Gastrocnemius medialis (tissue), 4 donors: ENCODE measurements around the gene ZFYVE28.

Experiments
- POLR2A ChIP-seq, 2 donors: fragments of 450-650 bp; IDR thresholded peaks; one replicate each; pipeline ENCODE4 v1.6.1; 2017; ENCODE audit warnings: antibody characterized with exemption in 2 of 2, mild to moderate bottlenecking in 2 of 2, moderate library complexity in 2 of 2
- TF ChIP-seq, protein P1 (sequence below), 5 experiments: fragments of 450-650 bp in 3 of 5; fragments of 200-600 bp in 2 of 5; sonication (generic) in 2 of 5; IDR thresholded peaks in 4 of 5; conservative IDR thresholded peaks in 1 of 5; 1 replicate in 4 of 5; 2 replicates in 1 of 5; pipeline ENCODE4 v1.5.1; 2016 to 2019; ENCODE audit warnings: antibody characterized with exemption in 5 of 5, mild to moderate bottlenecking in 3 of 5, moderate library complexity in 3 of 5

DNA sequence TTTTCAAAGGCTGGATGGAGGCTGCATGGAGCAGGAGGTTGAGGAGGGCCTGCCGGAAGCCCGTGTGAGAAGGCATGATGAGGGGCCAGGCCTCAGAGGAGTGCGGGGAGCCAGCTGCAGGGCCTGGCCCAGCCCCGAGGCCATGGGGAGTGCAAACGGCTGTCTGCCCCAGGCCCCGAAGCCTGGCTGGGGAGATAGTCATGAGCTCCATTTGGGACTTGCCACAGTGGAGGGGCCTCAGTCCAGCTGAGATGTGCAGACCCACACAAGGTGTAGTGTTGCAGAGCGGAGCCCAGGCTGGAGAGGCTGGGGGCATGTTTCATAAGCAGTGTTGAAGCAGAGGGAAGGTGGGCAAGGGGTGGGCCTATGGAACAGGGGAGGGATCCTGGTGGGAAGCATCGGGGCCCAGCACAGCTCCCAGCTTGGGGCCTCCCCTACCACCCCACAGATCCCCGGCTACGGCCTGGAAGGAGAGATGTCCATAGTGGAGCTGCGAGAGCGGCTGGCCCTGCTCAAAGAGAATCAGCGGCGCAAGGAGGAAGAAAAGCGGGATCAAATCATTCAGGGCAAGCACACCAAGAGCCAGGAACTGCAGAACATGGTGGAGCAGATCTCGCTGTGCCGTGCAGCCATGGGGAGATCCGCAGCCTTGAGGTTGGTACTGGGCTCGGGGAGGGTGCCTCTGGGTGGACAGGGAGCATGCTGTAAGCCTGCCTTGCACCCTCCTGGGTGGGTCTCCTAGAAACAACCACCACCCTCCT, 41.3 kb upstream of the ZFYVE28 start:
- TF ChIP-seq, protein P1, sequence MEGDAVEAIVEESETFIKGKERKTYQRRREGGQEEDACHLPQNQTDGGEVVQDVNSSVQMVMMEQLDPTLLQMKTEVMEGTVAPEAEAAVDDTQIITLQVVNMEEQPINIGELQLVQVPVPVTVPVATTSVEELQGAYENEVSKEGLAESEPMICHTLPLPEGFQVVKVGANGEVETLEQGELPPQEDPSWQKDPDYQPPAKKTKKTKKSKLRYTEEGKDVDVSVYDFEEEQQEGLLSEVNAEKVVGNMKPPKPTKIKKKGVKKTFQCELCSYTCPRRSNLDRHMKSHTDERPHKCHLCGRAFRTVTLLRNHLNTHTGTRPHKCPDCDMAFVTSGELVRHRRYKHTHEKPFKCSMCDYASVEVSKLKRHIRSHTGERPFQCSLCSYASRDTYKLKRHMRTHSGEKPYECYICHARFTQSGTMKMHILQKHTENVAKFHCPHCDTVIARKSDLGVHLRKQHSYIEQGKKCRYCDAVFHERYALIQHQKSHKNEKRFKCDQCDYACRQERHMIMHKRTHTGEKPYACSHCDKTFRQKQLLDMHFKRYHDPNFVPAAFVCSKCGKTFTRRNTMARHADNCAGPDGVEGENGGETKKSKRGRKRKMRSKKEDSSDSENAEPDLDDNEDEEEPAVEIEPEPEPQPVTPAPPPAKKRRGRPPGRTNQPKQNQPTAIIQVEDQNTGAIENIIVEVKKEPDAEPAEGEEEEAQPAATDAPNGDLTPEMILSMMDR (IDR thresholded peaks at IDR 0.05 in 4 of 5, conservative IDR thresholded peaks at IDR 0.05 in 1 of 5), result no peak
- TF ChIP-seq POLR2A (IDR thresholded peaks at IDR 0.05), result no peak
